ENCODE results near the gene CEP97.

The CEP97 gene

DNA sequence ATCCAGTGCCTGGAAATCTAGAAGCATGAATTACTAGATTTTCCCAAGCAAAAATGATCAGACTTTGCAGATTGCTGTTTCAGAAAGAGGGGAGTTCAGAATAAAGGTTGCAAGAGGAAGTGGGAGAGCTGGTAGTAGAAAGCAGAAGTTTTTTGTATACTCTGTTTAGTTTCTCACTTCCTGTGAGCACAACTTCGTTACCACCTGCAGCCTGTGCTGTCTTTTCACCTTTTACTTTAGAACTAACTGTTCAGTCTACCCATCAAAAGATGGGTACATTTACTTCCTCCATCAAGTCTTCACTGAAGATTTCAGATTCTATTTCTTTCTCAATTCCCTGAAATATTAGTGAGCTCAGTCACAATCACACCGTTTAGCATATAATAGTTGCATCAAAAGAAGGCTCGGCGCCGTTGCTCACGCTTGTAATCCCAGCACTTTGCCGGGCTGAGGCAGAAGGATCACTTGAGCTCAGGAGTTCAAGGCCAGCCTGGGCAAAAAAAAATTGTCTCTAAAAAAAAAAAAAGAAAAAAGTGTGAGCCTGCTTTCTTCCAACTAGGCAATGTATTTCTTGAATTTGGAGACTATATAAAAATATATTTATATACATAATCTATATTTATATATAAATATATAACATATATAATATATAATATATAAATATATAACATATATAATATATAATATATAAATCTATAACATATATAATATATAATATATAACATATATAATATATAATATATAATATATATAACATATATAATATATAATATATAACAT is 1.8 kb upstream of the CEP97 start:
- Histone ChIP-seq H4K20me1 (ENCODE audit: insufficient read depth, low read length) (no peaks in the 10 kb centered on the region), H3K9ac (ENCODE audit: low read length) (peak overlapping the region; percentile 53), H3F3A (ENCODE audit: insufficient read depth, low read length) (peaks cover 37% of the 10 kb centered on the region), H3K36me3 (replicated peaks; ENCODE audit: insufficient read depth, low read length) (no peaks in the 10 kb centered on the region), H3K4me2 (ENCODE audit: low read depth, low read length) (peak overlapping the region; percentile 75), H3K4me1 (ENCODE audit: low read length) (peaks cover 28% of the 10 kb centered on the region), H2AFZ (ENCODE audit: low read length) (peak overlapping the region; percentile 48; the same call in 1 of the 2 replicates), H3K27ac (ENCODE audit: low read length) (peak overlapping the region; percentile 93), H3K79me2 (ENCODE audit: low read length) (peaks cover 28% of the 10 kb centered on the region), H3K4me3 (ENCODE audit: low read length) (peak overlapping the region; percentile 33; the same call in 1 of the 2 replicates), H3K9me2 (replicated peaks; ENCODE audit: insufficient read depth, low read length) (no peaks in the 10 kb centered on the region), H3K27me3 (replicated peaks; ENCODE audit: insufficient read depth, low read length) (no peaks in the 10 kb centered on the region), H3K9me3 (replicated peaks; ENCODE audit: insufficient read depth, low read length) (no peaks in the 10 kb centered on the region)
- peak; percentile 75 for DNase-seq
- TF ChIP-seq, protein P1, sequence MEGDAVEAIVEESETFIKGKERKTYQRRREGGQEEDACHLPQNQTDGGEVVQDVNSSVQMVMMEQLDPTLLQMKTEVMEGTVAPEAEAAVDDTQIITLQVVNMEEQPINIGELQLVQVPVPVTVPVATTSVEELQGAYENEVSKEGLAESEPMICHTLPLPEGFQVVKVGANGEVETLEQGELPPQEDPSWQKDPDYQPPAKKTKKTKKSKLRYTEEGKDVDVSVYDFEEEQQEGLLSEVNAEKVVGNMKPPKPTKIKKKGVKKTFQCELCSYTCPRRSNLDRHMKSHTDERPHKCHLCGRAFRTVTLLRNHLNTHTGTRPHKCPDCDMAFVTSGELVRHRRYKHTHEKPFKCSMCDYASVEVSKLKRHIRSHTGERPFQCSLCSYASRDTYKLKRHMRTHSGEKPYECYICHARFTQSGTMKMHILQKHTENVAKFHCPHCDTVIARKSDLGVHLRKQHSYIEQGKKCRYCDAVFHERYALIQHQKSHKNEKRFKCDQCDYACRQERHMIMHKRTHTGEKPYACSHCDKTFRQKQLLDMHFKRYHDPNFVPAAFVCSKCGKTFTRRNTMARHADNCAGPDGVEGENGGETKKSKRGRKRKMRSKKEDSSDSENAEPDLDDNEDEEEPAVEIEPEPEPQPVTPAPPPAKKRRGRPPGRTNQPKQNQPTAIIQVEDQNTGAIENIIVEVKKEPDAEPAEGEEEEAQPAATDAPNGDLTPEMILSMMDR (IDR thresholded peaks at IDR 0.05; ENCODE audit: low read length): no peak
- TF ChIP-seq EZH2 (optimal IDR thresholded peaks at IDR 0.05; ENCODE audit: low read depth, low read length): no peak
- TF ChIP-seq EZH2phosphoT487 (IDR thresholded peaks at IDR 0.05; ENCODE audit: low read length): no peak

DNA sequence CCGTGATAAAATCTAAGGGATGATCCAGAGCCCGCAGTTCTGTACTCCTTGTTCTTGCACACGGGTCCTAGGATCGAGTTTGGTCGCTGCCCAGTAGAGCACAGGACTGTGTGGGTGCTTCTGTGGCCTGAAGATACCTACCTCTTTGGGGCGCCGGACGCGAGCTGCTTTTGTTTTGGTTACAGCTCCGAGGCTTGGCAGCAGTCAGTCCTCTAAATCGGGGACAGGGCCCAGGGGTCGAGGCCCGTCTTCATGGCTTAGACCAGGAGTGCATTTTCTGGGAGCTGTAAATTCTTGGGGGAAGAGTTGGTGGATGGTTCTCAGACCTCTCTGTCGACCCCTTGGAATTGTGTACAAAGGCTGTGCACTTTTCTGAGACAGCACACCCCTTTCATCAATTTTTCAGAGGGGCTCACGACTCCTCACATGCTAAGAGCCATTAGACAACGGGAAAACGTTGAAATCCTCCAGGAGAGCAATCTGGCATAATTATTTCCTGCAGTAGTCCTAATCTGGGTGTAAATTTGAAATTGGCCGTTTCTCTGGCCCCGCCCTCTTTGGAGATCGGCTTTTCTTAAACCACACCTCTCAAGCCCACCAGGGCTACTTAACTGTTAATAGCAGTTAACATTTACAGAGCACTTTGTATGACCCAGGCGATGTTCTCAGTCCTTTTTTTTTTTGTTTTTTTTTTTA is 928 bp downstream of the CEP97 start:
- peak overlapping the region; percentile 87 for H3K9ac ChIP-seq (ENCODE audit: low read length)
- H4K20me1 ChIP-seq (ENCODE audit: insufficient read depth, low read length): no peaks in the 10 kb centered on the region; the same call in 1 of the 2 replicates
- peak overlapping the region; percentile 75 for H3K27ac ChIP-seq (ENCODE audit: low read length)
- peaks cover 32% of the 10 kb centered on the region for H3F3A ChIP-seq (ENCODE audit: insufficient read depth, low read length)
- H3K9me2 ChIP-seq (replicated peaks; ENCODE audit: insufficient read depth, low read length): no peaks in the 10 kb centered on the region
- no peaks in the 10 kb centered on the region for H3K27me3 ChIP-seq (replicated peaks; ENCODE audit: insufficient read depth, low read length)
- H3K79me2 ChIP-seq (ENCODE audit: low read length): peaks cover 43% of the 10 kb centered on the region
- H2AFZ ChIP-seq (ENCODE audit: low read length): peak overlapping the region; percentile 91
- H3K36me3 ChIP-seq (replicated peaks; ENCODE audit: insufficient read depth, low read length): 0 out of 2 replicates have a peak, but pooled peaks cover 7% of the 10 kb centered on the region
- peak overlapping the region; percentile 93 for H3K4me3 ChIP-seq (ENCODE audit: low read length)
- peak; percentile 44 for DNase-seq
- TF ChIP-seq, protein P1 (IDR thresholded peaks at IDR 0.05; ENCODE audit: low read length): no peak
- TF ChIP-seq EZH2phosphoT487 (IDR thresholded peaks at IDR 0.05; ENCODE audit: low read length) (no peak), EZH2 (optimal IDR thresholded peaks at IDR 0.05; ENCODE audit: low read depth, low read length) (no peak)
- H3K4me1 ChIP-seq (ENCODE audit: low read length): peaks cover 22% of the 10 kb centered on the region
- H3K9me3 ChIP-seq (replicated peaks; ENCODE audit: insufficient read depth, low read length): no peaks in the 10 kb centered on the region
- H3K4me2 ChIP-seq (ENCODE audit: low read depth, low read length): peak overlapping the region; percentile 70

DNA sequence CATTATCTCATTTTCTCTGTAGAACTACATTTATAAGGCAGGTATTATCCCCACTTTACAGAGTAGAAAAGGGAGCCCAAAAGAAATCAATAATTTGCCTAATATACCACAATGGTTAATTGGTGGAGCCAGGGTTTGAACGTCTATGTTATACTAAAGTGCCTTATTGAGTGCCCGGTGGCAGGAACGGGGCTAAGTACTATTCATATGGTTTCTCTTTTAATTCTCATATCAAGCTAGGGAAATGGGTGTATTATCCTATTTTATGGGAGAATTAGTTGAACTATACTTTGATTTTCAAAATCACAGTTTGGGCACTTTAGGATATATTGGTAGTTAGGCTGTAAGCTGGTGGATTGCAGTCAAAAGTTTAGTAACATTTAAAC is 1.5 kb downstream of the CEP97 start:
- TF ChIP-seq EZH2 (optimal IDR thresholded peaks at IDR 0.05; ENCODE audit: low read depth, low read length) (no peak), EZH2phosphoT487 (IDR thresholded peaks at IDR 0.05; ENCODE audit: low read length) (no peak)
- TF ChIP-seq, protein P1 (IDR thresholded peaks at IDR 0.05; ENCODE audit: low read length): no peak
- Histone ChIP-seq H3K4me1 (ENCODE audit: low read length) (peaks cover 19% of the 10 kb centered on the region), H3K4me2 (ENCODE audit: low read depth, low read length) (peak overlapping the region; percentile 70), H3F3A (ENCODE audit: insufficient read depth, low read length) (peaks cover 27% of the 10 kb centered on the region), H3K36me3 (replicated peaks; ENCODE audit: insufficient read depth, low read length) (0 out of 2 replicates have a peak, but pooled peaks cover 7% of the 10 kb centered on the region), H3K9me3 (replicated peaks; ENCODE audit: insufficient read depth, low read length) (no peaks in the 10 kb centered on the region), H3K27ac (ENCODE audit: low read length) (peak overlapping the region; percentile 75; the same call in 1 of the 2 replicates), H3K4me3 (ENCODE audit: low read length) (peak overlapping the region; percentile 93), H3K9me2 (replicated peaks; ENCODE audit: insufficient read depth, low read length) (no peaks in the 10 kb centered on the region), H2AFZ (ENCODE audit: low read length) (peak overlapping the region; percentile 91; the same call in 1 of the 2 replicates), H4K20me1 (ENCODE audit: insufficient read depth, low read length) (no peaks in the 10 kb centered on the region; the same call in 1 of the 2 replicates), H3K9ac (ENCODE audit: low read length) (peak overlapping the region; percentile 87), H3K27me3 (replicated peaks; ENCODE audit: insufficient read depth, low read length) (no peaks in the 10 kb centered on the region), H3K79me2 (ENCODE audit: low read length) (peaks cover 43% of the 10 kb centered on the region)
- DNase-seq: no peak
